ENCODE measurements around the gene FBN2. TPM values are rescaled to one million over a fixed set of nuclear protein-coding genes. Genes with fewer than 3 reads are reported as not detected.

FBN2 gene
- total and polyA plus RNA-seq, 11 donors = 7.4 to 28.0 (median 9.7) TPM

DNA sequence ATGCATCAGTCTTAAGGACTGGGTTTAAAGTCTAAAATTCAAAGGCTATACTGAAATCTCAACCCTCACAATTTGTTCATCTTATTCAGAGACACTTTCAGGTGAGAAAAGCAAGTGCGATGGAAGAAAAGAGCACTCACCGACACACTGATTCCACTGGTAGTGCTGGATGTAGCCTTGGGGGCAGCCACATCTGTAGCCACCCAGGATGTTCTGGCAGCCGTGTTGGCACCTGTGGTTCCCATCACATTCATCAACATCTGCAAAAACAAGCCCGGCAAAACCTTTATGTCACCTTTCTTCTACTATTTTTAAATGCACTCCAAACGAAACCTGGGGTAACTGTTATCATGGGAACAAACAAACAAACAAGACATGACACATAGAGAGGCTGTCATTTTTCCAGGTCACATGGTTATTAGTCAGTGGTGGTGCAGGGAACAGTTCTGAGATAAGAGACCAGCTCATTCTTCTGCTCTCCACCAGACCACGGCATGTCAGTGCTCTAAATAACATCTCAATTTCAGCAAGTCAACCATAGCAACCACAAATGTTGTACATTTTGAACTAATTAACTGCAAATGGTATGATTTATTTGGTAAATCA, 266.1 kb downstream of the FBN2 start:
- WGBS, 4 donors = 32 to 49% (median 41%) methylated on average over 6 of the region's 6 CpGs
- Histone ChIP-seq H3K27me3 (no peaks in the 10 kb centered on the region), H3K36me3 (peaks cover 0 to 8% (median 0%) of the 10 kb centered on the region in 9 donors), H3K27ac (peak overlapping the region in 10 of 12 donors; percentile 26 to 72 (median 56)), H3K4me1 (peaks cover 0 to 6% (median 0%) of the 10 kb centered on the region in 12 donors), H3K4me3 (peak overlapping the region in 11 of 12 donors; percentile 3 to 54 (median 16)), H3K9me3 (no peaks in the 10 kb centered on the region)
- intact Hi-C loops (cut with DNase I) = no loop called here
- DNase-seq (peak in 4 of 5 donors; percentile 29 to 48 (median 32)), ATAC-seq (peak; percentile 97 to 99 (median 99))
- no peak for TF ChIP-seq CTCF (IDR thresholded peaks at IDR 0.05)
- TF ChIP-seq POLR2A (IDR thresholded peaks at IDR 0.05) = peak in 1 of 2 donors; percentile 22

DNA sequence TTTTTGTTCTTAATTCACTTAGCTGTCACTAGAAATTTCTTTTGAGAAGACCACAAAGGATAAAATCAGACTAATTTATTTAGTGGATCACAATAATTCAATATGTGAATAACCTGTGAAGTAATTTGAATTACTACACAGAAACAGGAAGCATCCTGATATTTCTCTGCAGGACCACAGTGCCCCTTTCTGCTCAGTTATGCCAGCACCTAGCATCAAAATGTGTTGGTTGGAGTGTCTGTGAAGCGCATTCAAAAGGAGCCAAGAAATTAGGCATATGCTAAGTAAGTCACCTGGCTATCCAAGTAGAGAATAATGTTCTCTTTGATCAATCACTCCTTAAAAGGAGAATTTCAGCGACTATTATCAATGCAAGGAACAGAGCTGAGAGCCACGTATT, 267.0 kb downstream of the FBN2 start:
- H3K9me3 ChIP-seq = no peaks in the 10 kb centered on the region
- H3K27ac ChIP-seq = peak overlapping the region in 9 of 12 donors; percentile 20 to 72 (median 56)
- ATAC-seq (peak in 1 of 4 donors; percentile 33), DNase-seq (no peak)
- peaks cover 0 to 6% (median 0%) of the 10 kb centered on the region in 12 donors for H3K4me1 ChIP-seq
- H3K36me3 ChIP-seq = peaks cover 0 to 7% (median 0%) of the 10 kb centered on the region in 9 donors
- peak in 1 of 12 donors; percentile 10 for TF ChIP-seq CTCF (IDR thresholded peaks at IDR 0.05)
- TF ChIP-seq POLR2A (IDR thresholded peaks at IDR 0.05) = no peak
- intact Hi-C loops (cut with DNase I) = no loop called here
- no peaks in the 10 kb centered on the region for H3K27me3 ChIP-seq
- WGBS, 4 donors = 71 to 76% (median 73%) methylated on average over 3 of the region's 3 CpGs
- H3K4me3 ChIP-seq = peak overlapping the region in 10 of 12 donors; percentile 4 to 54 (median 16)

GRCh38 chr5:128264564-128265360, 273.3 kb downstream of the FBN2 start:
- WGBS, 4 donors = 32 to 41% (median 36%) methylated on average over 3 of the region's 3 CpGs

More at GRCh38 chr5:128264564-128265360, 273.3 kb downstream of the FBN2 start:
- DNase-seq = no peak
- H3K36me3 ChIP-seq = peaks cover 0 to 28% (median 0%) of the 10 kb centered on the region in 9 donors
- peak overlapping the region in 4 of 12 donors; percentile 1 to 25 (median 8) for H3K27ac ChIP-seq
- intact Hi-C loops (cut with DNase I) = loop anchor here in 2 of 10 donors (5.0 to 10.0 kb wide), 2 partner anchors 47 to 50 kb away; no protein-coding TSS in a partner anchor
- peak; percentile 31 to 67 (median 54) for ATAC-seq
- H3K9me3 ChIP-seq = no peaks in the 10 kb centered on the region
- peaks cover 0 to 30% (median 5%) of the 10 kb centered on the region in 12 donors for H3K4me1 ChIP-seq
- H3K4me3 ChIP-seq = no peak overlapping the region
- H3K27me3 ChIP-seq = no peaks in the 10 kb centered on the region
- TF ChIP-seq POLR2A (IDR thresholded peaks at IDR 0.05) (no peak), CTCF (IDR thresholded peaks at IDR 0.05) (peak in 1 of 12 donors; percentile 9)

Data from heart left ventricle (tissue), 16 donors.